EH (cell line): ENCODE measurements around the gene AARS2.

Experiments
- DNase-seq: peaks from one replicate; pipeline ENCODE4 v3.0.0-alpha.2; 2015; ENCODE audit warnings: low read depth

Gene AARS2

DNA sequence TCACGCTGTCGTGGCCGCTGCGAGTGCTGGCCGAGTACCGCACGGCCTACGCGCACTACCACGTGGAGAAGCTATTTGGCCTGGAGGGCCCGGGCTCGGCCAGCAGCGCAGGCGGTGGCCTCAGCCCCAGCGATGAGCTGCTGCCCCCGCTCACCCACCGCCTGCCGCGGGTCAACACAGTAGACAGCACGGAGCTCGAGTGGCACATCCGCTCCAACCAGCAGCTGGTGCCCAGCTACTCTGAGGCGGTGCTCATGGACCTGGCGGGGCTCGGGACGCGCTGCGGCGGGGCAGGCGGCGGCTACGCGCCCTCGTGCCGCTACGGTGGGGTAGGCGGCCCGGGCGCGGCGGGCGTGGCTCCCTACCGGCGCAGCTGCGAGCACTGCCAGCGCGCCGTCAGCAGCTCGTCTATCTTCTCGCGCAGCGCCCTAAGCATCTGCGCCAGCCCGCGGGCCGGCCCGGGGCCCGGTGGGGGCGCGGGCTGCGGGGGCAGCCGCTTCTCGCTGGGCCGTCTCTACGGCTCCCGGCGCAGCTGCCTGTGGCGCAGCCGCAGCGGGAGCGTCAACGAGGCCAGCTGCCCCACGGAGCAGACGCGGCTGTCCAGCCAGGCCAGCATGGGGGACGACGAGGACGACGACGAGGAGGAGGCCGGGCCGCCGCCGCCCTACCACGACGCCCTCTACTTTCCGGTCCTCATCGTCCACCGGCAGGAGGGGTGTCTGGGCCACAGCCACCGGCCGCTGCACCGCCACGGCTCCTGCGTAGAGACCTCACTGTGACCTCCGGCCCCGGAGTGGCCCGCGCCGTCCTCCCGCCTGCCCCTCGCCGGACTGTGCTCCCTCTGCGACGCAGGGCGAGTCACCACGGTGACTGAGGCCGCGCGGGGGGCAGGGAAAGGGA lies 37.1 kb downstream of the AARS2 start:
- DNase-seq, result no peak

DNA sequence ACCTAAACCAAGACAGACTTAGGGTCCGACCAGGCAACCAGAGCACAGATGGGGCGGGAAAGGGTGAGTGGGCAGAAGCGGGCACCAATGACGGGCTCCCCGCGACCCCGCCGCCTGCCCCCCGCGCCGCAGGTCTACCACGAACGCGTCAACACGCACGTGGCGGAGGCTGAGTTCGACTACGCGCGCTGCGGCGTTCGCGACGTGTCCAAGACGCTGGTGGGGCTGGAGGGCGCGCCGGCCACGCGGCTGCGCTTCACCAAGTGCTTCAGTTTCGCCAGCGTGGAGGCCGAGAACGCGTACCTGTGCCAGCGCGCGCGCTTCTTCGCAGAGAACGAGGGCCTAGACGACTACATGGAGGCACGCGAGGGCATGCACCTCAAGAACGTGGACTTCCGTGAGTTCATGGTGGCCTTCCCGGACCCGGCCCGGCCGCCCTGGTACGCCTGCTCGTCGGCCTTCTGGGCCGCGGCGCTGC lies 37.8 kb downstream of the AARS2 start:
- DNase-seq, result no peak

DNA sequence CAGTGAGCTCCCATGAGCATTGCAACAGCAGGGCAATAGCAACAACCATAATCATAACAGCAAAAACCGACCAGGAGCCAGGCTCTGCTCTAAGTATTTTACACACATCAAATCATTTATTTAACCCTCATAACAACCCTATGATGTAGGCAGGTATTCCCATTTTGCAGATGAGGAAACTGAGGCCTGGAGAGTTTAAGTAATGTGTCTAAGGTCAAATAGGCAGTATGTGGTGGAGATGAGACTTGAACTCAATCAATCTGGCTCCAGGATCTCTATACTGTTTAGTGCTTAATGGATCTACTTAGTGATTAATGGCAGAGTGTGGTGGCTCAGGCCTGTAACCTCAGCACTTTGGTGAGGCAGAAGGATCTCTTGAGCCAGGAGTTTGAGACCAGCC lies 39.5 kb downstream of the AARS2 start:
- DNase-seq, result no peak

DNA sequence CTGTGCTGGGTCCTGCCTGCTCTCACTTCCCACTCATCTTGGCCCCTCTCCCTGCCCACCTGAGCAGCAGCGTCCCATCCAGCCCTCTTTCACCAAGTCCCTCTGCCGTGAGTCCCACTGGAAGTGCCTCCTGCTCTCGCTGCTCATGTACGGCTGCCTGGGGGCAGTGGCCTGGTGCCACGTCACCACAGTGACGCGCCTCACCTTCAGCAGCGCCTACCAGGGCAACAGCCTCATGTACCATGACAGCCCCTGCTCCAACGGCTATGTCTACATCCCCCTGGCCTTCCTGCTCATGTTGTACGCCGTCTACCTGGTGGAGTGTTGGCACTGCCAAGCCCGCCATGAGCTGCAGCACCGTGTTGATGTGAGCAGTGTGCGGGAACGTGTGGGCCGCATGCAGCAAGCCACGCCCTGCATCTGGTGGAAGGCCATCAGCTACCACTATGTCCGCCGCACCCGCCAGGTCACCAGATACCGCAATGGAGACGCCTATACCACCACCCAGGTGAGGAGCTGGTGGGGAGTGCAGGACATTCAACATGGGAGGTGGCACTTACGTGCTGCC lies 40.1 kb downstream of the AARS2 start:
- DNase-seq, result no peak

DNA sequence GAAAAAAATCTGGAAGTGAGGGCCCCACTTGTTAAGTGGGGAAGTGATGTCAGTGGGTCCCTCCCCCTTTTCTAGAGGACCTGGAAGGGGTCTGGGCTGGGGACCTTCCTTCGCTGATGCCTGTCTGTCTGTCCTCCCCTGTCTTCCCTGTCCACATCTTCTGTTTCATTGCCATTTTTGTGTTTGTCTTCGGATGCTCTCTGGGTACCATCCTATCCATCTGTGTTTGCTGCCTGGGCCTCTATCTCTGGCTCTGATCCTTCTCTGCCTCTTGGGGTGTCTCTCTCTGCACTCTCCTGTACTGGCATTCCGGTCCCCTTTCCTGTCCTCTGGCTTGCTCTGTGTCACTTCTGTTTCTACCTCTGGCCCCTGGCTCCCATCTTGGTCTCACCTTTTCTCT lies 40.6 kb downstream of the AARS2 start:
- DNase-seq, result no peak

DNA sequence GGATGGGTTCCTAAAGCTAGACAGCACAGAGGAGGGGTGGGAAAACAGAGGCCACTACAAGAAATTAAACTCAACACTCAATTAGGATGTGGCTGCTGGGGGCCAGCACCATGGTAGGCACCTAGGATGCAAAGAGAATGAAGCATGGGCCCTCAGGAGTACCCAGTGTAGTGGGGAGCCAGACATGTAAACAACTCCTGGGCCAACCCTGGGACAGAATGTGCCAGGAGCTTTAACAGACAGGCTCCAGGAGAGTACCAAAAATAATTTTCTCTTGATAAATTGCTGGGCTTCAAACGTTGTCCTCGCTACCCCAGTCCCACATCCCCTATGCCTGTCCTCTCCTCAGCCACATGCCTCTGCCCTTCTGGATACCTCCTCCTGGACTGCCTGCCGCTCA lies 41.2 kb downstream of the AARS2 start:
- no peak for DNase-seq

DNA sequence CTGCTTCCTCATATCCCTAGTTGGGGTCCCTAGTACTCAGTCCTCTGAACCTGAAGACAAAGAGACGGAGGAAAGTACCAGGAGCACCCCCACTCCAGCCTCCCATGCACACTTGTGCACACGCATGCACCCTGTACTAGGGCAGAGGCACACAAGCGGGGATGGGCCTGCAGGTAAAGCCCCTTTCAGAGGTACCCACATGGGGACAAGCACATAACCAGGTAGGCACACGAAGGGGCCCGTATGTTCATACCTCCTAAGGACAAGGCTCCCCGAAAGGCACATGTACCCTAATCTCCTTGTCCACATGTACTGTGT lies 41.8 kb downstream of the AARS2 start:
- no peak for DNase-seq

DNA sequence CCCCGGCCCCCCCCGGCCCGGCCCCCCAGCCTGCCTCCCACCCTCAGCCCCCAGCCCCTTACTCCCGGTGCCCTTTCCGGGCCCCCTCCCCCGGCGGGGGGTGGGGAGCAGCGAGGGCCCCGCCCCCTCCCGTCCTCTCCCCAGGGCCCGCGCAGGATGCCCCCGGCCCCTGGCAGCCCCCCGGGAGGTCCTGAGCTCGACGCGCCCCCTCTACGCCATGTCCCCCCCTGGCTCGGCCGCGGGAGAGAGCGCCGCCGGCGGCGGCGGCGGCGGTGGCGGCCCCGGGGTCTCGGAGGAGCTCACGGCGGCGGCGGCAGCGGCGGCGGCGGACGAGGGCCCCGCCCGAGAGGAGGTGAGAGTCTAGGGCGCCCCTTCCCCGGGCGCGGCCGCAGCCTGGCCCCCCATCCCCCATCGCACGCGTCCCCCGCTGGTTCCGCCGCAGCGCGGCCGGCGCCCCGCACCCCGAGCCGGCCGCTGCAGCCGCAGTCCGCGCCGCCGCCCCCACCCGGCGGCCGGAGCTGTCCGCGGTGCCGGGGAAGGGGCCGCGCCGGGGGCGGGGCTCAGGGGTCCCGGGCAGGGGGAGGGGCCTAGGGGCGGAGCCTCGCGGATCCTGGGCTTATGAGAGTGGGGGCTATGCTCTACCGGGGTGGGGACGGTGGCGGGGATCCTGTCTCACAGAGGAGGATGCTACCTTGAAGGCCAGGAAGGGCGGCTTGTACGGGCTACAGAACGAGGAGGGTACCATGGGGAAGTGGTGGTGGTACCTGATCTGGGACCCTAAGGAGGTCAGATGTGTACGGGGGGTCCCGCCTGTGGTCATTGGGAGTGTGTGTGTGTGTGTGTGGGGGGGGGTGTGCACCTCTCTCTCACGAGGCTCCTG lies 42.4 kb downstream of the AARS2 start:
- no peak for DNase-seq

DNA sequence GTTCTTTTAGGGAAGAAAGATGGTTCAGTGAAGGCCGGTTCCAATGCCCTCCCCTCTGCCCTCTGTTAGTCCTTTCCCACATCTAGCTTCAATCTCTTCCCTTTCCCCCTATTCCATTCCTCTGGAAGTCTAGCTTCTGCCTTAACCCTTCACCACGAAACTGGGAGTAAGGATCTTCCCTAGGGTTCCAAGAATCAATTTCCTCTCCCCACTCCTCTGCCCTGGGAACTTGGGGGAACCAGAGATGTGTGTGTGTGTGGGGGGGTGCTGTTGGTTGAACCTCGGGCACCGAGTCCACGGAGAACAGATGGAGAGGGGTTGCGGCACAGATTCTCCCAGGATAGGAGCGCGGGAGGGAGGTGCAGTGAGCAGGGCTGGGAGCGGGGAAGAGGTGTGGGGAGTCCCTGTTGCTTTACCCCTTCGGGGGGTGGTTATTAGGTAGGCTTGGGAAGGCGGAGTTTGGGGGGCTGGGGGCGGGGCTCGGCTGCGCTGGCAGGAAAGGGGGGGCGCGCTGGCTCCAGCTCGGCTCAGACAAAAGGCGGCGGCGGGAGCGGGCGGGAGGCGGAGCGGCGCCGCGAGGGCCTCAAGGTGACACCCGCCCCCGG lies 43.1 kb downstream of the AARS2 start, which contains the start of gene TMEM151B:
Gene TMEM151B (plus strand): TSS at position 530 of the 605 bp plus-strand sequence. CDS start 293 bp downstream, outside the sequence.
- DNase-seq, result no peak

DNA sequence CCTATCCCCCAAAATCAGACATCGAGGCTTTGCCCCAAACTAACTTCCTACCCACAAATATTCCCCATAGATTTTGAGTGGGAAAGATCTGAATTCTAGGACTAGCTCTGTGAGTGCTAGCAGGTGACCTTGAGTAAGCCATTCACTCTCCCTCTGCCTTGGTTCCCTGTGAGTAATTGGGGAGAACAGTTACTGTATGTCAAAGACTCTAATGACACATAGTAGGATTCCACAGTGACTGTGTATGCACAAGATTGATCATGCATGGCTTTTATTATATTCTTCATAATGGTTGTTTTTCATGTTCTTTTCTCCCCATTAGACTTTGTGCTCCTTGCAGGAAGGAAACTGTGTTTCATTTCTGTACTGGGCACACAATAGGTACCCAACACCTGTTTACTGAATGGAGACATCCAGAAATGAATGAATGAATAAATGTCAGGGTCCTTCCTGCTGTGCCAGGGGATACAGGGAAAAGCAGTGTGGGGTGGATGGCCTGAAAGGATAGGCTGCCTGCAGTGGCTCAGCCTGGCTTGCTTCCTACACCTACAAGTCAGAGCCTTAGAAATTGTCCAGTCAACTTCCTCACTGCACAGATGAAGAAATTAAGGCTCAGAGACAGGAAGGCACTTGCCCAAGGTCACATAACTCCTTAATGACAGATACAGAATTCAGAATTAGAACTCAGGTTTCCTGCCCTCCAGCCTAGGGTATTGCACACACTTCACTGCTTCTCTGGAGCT lies 43.8 kb downstream of the AARS2 start:
- no peak for DNase-seq

DNA sequence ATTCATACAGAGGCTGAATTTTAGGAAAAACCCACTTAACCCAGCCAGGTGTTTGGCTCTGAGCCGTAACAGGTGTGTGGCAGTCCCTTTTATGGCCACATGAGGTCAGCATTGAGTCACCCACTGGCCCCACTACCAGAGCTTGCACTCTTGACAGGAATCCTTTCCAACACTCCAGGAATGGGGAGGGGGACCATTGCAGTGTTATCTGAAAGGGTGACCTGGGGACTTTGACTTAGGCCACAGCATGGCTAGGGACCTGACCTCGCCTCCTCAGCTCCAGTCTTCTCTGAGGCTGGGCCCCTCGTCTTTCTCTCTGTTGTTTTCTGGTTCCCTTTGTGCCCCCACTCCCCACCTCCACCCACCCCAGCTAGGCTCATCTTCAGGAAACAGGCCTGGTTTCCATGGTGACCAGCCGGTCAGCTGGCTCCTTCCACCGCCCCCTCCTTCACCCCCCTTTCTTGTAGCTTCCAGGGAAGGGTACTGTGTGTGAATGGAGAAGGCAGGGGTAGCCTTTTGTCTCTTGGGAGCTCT lies 45.0 kb downstream of the AARS2 start:
- peak; percentile 52 for DNase-seq

DNA sequence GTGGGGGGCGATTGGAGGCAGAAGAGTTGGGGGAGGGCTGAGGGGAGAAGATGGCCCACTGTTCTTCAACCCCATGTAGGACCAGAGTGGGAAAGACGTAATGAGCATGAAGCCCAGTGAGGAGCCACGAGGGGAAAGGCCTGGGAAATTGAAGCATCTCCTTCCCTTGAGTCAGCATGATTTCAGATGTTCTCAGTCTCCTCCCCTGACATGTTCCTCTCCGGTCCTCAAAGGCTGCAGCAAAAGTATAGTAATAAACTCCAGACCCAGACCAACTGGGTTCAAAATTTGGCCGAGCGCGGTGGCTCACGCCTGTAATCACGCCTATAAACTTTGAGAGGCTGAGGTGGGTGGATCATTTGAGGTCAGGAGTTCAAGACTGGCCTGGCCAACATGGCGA lies 45.9 kb downstream of the AARS2 start:
- DNase-seq, result no peak

DNA sequence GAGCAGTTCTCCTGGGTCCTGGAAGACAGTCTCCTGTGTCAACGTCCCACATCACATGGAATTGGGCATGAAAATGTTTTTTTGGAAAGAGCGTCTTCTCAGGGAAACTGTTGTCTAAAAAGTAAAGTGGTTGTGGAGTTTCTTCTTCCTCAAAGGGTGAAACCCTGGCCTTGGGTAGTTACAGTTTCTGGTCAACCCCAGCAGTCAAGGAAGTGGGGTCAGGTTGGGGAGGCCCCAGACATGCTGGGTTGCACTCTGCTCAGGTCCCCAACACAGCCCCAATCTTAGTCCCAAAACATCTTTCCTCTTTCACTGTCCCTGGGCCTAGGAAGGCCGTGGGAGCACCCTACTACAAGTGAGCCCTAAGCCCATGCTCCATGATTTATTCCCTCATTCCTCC lies 46.8 kb downstream of the AARS2 start:
- no peak for DNase-seq

DNA sequence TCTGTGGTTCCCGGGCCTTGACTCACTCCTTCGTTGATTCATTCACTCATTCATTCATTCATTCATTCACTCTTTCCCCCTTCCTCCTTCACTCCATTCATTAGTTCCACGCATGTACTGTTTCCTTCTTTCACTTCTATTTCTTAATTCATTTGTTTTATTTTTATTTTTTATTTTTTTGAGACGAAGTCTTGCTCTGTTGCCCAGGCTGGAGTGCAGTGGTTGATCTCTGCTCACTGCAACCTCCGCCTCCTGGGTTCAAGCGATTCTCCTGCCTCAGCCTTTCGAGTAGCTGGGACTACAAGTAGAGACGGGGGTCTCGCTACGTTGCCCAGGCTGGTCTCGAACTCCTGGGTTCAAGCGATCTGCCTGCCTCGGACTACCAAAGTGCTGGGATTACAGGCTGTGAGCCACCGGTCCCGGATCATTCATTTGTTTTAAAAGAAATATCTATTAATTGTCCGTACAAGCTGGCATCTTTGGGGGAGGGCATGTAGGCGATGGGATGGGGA lies 47.4 kb downstream of the AARS2 start:
- DNase-seq, result no peak

DNA sequence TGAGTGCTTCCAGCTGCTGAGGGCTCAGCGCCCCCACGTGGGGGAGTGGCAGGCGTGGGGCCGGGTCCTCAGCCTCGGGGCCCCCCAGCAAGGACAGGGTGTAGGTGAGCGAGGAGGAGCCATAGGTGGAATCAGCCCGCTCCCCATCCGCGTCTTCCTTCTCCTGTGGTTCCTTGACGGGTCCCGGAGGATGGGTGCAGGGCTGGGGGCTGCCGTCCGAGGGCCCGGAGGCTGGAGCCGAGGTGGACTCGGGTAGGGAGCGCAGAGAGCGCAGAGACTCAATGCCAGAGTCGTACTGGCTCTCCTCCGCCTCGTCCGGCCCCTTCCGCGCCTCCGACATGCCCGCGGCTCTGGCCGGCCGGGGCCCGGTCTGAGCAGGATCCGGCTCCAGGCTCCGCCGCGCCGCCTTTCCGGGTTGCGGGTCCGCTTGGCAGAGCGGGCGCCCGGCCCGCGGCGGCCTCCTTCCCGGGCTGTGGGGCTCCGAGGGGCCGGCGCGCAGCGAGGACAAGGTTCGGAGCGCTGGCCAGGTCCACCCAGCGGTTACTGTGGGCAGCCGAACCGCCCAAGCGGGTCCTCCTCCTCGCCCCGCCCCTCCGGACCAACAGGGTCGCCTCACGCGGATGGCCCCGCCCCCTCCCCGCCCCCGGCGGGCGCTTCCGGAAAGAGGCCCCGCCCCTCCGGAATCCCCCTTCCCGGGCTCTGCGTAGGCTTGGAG lies 48.0 kb downstream of the AARS2 start, which contains the start of gene NFKBIE:
Gene NFKBIE (minus strand): TSS at position 545 of the 715 bp plus-strand sequence. CDS start 205 bp downstream, at position 340.
- DNase-seq, result peak; percentile 92

DNA sequence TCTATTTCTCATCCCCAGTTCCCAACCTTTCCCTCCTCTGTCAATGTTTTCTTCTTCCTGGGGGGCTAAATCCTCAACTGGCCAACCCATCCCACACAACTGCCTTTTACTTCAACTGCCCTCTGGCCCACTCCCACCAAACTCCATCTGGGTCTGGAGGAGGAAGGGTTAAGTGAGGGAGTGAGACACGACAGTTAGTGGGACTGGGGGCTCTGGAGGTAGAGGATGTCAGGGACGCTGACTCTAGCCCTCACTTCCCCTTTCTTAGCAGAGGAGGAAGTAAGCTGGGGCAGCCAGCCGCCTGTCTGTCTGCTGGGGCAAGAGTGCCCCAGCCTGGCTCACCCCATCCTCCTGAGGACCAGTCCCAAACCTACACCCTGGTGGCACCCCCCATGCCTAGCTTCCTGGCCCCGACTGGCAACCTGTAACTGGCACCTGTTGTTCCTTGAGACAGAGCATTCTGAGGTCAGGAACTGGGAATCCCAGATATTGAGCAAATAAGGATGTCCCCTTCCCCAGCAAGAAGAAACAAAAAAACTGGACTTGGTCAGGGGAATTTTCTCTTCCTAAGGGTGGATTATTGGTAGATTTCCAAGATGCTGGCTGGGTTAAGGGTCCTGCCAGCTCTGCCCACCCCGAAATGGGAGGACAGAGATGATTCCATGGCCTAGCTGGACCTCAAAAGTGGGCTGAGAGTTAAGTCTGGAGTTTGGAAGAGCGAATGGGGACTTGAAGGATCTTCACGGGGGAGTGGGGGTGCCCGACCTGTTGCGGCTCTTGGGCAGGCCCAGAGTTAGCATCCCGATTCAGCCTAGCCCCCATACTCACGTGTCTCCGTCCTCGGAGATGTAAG lies 48.8 kb downstream of the AARS2 start:
- DNase-seq, result no peak

DNA sequence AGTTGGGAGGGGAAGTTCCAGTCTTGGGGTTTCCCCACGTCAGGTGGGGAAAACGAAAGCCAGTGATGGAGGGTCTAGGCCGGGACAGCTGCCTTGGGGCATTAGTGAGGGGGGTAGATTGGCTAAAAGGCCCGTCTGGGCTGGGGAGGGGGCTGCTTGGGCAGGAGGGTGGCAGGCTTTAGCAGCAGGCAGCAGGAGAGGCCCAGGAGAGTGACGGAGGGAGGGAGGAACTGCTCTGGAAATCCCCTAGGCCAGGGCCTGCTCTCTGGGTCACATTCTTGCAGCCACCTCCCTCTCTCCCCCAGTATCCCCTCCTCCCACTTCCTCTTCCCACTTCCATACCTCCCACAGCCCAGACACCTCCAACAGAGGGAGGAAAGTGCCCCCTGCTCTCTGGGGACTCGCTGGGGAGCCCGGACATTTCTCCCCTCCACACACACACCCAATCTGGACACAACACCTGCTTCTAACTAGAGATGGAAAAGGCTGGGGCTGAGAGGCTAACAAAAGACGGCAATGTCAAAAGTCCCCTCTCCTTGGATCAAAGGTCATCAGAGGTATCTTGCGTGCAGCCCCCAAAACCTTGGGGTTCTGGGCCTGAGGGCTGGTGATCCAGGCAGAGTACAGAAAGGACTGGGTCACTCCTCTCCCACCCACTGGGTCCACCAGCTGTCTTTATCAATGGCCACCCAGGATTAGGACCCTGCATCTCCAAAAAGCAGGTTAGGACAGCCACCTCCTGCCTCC lies 49.6 kb downstream of the AARS2 start:
- DNase-seq, result peak; percentile 48
